Stimulated activated CD4-positive, alpha-beta T cell treated with anti-CD3 and anti-CD28 coated beads, TNF-alpha, amount 100 ng/mL, for 48 hours (primary cell): ENCODE data around the gene ZNF438.

ENCODE experiments used
- DNase-seq, 3 donors: peaks; one replicate each; pipeline ENCODE4 v3.0.0-alpha.2; 2020; ENCODE audit warnings: low read depth in 3 of 3

Gene ZNF438

GRCh38 chr10:30848396-30849032, 183.2 kb downstream of the ZNF438 start:
- no peak for DNase-seq

DNA sequence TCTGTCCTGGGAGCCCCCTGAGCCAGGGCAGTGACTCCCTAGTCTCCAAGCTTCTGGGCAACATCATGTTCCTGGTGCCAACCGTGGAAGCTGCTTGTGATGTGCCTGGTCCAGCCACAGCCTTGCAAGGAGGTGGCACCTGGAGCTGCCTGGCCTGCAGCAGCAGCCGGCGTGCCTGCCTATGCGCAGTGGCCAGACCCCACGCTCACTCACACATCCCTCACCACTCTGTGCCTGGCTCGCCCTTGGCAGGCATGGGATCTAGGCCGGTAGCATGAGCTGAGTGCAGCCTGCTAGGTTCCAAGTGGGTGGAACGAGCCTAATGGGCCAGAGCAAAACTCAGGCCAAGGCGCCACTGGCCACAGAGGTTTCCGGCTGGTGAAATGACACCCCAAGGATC, 184.0 kb downstream of the ZNF438 start:
- DNase-seq = no peak

GRCh38 chr10:30847199-30847598, 184.5 kb downstream of the ZNF438 start:
- DNase-seq = no peak

- DNase-seq = no peak
These were observed 185.0 kb downstream of the ZNF438 start for GRCh38 chr10:30846710-30847109.

DNA sequence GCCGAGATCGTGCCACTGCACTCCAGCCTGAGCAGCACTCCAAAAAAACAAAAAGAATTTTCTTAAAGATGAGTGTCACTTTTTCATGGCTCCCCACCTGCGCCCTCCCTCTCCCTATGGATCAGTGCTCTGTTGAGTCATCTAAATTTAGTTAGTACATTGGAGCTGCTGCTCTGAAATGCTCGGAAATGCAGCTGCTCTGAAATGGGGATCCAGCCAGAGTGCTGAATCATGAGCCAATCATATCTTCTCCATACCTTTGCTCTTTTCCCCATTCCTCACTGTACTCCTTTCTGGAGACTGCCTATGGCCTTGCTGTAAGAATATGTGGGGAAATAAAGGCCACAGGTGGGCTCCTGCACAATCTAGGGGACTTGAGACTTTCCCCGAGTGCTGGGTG, 188.8 kb downstream of the ZNF438 start:
- DNase-seq = no peak

DNA sequence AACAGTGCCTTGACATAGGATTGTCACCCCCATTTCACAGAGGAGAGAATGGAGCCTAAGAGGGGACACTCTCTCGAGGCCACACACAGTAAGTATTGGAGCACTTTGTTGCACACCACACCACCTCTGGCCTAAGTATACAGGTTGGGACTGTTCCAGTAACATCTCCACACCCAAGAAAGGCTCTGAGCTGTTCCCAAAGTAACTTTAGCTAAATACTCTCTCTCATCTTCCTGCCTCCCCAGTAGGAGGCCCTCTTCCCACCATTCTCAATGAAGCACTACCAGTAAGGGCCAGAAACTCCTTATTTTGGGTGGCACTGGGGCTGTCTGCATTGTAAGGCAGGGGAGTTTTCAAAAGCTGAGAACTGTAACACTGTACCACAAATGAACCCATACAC, 189.5 kb downstream of the ZNF438 start:
- no peak for DNase-seq

DNA sequence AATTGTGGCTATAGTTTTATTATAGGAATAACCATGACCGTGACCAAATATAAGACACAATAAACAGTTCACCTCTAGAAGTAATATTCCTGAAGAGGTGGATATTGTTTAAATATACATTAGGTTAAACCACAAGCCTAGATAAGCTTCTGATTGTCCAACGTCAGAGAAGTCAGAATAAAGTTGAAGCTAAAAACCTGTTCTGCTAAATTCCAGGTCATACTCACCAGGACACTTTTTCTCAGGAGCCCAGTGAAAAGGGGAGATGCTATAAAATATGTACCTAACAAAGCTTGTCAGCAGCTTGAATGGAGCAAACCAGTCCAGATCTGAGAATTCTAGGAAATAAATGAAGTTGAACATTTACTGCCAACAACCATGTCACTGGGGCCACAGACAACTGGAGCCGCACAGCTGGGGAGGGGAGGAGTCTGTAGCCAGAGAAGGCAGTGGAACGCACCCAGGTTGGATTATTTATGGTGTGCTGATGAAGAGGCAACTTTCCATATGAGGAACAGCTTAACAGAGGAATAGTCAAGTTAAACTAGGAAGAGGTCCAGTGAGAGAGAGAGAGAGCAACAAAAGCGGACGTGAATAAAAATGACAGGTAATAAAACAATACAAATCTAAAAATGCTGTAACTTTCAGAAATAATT, 191.1 kb downstream of the ZNF438 start:
- no peak for DNase-seq

- DNase-seq = no peak
These were observed 192.0 kb downstream of the ZNF438 start for GRCh38 chr10:30839652-30840051.

DNA sequence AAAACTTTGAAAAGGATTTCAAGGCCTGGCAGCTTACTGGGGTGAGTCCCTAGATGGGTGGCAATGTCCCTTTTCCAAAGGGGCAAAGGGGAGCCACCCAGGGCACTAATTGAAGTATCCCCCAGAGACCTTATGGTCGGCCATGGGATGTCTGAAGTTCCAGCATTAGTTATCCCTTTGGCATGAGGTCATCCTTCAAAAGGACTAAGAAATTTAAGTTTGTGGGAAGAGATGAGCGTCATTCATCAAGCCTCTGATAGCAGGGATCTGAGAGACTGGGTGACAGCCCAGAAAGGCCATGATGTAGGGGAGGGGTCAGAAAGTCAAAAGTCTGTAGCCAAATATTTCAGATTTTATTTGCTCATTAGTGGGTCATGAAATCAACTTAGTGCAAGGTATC, 195.3 kb downstream of the ZNF438 start:
- DNase-seq = no peak

- no peak for DNase-seq
These were observed 196.5 kb downstream of the ZNF438 start for GRCh38 chr10:30835146-30835545.

- no peak for DNase-seq
These were observed 197.0 kb downstream of the ZNF438 start for GRCh38 chr10:30834651-30835050.

DNA sequence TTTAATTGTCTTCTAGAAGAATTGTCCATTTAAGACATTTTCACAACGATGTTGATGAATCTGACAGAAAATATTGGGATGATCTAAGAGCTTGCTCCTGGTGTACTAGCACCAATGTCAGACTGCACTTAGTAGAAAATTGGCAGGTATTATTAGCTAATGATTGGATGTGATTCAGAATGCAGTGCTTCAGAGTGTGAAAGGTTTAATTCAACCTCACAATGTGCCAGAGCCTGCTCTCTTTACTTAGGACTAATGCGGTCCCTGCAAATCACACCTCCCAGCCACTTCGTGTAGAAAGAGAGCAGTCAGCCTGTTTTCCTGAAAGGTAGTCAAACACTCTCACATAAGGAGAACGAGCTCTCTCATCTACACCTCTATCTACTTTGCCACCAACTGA, 197.5 kb downstream of the ZNF438 start:
- DNase-seq = no peak

DNA sequence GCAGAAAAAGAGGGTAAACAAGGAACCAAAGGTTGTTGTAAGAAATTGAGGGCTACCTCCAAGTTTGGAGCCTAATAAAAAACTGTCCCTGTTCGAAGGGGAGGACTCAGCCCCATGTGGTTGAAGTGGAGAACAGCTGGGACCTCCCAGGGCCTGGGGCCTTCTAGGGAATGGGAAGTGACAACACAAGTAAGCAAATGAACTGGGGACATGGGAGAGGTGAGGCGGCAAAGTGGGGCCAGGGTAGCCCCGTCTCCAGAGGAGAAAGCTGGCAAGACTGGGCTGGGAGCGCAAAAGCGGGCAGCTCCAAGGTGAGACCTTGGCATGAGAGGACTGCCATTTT, 198.1 kb downstream of the ZNF438 start:
- DNase-seq = no peak

DNA sequence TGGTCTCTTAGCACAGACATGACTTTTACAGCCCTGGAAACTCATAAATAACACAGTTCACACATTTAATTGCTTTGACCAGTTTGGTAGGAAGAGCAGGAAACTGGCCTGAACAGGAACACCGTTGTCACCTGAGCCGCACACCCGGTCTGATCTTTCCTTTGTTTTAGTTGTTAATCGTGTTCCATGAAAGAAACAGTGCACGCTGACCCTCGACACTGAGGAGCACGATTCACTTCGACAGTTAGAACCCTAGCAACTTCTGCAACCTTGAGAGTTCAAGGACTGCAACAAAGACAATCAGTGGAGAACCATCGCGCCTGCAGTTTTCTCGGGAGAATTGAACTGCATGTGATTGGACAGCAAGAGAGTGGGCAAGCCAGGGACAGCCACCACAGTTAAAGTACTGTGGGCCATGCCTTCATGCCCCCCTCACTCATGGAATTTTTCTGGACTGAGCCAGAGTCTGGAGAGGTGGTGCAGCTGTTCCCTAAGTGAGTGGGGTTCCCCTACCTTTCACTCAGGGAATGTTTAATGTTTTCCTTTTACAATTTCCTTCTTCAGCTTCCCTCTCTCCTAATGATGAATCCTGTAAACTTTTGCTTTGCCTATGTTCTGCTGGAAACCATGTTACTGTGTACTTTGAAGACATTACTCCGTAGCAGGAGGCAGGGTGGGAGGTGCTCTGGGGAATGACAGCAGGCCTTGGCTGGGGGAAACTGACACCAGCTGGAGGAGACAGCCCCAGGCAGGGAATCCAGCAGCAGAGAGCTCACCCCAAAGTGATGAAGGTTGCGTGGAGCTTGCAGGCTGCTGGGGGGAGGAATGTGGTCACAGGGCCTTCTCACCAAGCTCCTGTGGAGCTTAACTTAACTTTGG, 198.7 kb downstream of the ZNF438 start:
- no peak for DNase-seq

GRCh38 chr10:30832001-30832748, 199.5 kb downstream of the ZNF438 start:
- no peak for DNase-seq

DNA sequence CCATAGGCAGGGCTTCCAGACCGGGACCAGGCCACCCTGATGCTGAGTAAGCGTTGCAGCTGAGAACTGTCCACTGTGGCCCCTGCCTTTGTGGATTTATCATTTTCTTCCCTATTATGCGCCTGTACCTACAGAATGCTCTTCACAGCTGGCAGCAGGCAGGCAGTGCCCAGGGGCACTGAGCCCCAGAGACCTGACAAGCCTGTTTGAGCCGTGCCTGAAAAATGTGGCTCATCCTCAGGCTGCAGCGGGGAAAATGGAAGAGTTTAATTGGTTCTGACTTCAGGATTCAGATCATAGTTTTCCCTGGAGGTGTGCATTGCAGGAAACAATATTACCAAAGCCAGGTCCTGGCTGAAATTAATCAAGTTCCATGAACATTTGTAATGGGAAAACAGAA, 200.2 kb downstream of the ZNF438 start:
- no peak for DNase-seq

DNA sequence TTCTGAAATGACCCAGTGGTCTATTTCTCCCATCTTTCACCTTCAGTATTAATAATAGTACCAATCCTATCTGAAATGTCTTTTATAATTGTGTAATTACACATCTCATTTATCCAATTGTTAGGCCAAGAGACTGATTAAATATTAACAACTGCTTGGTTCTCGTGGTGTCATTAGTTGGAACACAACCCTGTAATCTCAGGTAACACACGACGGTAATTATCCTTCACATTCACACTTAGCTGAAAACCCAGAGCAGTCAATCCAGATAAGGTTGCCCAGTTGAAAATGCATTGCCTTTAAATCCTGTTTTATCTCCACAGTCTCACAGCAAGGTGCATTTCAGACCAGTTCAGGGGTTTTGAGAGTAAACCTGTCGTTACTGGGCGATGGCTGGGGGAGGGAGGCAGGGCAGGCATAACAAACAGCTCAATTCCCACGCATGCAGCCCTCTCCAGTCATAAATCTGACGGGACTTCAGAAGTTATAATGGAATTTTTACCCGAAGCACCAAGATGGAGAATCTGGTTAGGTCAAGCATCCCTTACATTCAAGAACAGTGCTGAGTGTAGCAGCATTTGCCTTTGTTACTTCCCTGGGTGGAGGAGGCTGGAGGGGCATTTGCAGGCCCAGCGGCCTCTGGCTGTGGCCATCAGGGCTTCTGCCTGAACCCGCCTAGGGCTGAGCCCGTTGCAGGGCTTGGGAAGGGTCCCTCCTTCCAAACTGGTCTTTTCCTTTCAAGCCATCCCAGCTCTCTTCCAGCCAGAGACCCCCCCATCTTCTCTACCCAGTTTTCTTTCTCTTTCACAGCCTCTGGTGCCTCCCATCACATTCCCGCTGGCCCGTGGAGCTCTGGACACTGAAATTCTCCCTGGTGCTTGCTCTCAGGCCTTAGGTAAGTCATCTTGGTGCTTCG, 201.1 kb downstream of the ZNF438 start:
- DNase-seq = no peak

GRCh38 chr10:30829901-30830300, 201.8 kb downstream of the ZNF438 start:
- DNase-seq = no peak

DNA sequence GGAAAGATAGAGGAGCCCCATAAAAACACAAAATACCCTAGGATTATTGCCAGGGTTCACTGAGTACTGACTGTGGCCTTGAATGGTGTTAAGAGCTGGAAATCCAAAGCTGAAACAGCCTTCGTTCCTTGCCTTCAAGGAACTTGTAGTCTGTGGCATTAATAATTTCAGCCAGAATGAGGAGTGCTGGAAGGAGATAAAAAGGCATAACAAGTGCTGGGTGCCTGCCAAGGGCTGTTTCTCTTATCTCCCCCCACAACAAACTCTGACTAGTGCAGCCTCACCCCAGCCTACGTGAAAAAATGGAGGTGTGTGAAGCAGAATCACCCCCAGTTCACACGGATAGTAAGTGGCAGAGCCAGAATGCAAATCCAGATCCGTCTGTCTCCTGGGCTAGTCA, 203.0 kb downstream of the ZNF438 start:
- DNase-seq = no peak

GRCh38 chr10:30828164-30828563, 203.5 kb downstream of the ZNF438 start:
- no peak for DNase-seq

DNA sequence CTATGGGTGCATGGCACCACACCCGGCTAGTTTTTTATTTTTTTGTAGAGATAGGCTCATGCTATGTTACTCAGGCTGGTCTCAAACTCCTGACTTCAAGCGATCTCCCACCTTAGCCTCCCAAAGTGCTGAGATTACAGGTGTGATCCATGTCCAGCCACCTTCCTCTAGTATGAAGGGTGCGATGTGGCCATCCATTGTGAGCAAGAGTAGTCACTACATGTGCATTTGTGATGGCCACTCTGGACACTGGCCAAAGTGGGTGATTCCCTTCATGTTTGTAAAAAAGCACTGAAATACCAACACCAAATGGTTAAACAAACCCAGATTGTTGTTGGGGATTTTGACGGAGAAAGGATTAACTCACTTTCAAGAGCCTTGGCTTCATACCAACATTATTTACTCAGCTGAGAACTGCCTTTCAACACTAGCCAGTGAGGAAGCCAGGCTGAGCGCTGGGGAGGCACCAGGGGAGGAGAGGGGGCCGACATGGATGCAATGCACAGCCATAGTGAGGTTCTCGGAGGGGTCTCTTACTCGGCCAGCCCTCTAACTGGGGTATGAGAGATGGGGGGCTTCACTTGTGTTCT, 204.0 kb downstream of the ZNF438 start:
- DNase-seq = no peak
